CD4-positive, alpha-beta T cell treated with Interleukin-6 for 4 hours (primary cell): ENCODE measurements around the gene EHMT1.
"Not testable (repeated sequence)": the region's sequence is repeated elsewhere in the genome, so short reads cannot be mapped to it uniquely, and the experiment has no call there.

Experiments
- DNase-seq: peaks from one replicate; pipeline ENCODE4 v3.0.0-alpha.2; 2020; ENCODE audit warnings: mixed read lengths

The EHMT1 gene

GRCh38 chr9:137590469-137591383, 28.1 kb upstream of the EHMT1 start, which contains the start of gene ZMYND19:
ZMYND19 (minus strand) TSS chr9:137590512; CDS start chr9:137590263, 249 bp downstream.
- peak; percentile 93 for DNase-seq

- DNase-seq, result no peak
Observed at GRCh38 chr9:137592767-137593166, 26.0 kb upstream of the EHMT1 start.

DNA sequence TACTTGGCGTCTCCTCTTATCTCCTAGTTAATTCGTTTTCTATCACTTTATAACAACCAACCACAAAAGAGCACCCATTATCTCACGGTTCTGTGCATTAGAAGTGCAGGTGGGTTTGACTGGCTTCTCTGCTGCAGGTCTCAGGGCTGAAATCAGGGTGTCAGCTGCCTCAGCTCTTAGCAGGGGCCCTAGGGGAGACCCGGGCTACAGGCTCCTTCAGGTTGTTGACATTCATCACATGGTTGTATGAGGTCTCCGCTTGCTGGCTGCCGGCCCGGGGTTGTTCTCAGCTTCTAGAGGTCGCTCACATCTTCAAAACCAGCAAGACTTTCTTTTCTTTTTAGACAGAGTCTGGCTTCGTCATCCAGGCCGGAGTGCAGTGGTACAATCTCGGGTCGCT, 25.6 kb upstream of the EHMT1 start:
- no peak for DNase-seq

DNA sequence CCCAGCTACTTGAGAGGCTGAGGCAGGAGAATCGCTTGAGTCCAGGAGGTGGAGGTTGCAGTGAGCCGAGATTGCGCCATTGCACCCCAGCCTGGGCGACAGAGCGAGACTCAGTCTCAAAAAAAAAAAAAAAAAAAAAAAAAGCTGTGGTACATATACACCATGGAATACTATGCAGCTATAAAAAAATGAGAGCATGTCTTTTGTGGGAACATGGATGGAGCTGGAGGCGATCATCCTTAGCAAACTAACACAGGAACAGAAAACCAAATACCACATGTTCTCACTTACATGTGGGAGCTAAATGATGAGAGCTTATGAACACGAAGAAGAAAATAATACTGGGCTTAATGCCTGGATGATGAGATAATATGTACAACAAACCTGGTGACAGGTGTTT, 22.2 kb upstream of the EHMT1 start:
- not testable (repeated sequence) for DNase-seq

- no peak for DNase-seq
Observed at GRCh38 chr9:137598943-137599342, 19.9 kb upstream of the EHMT1 start.

- DNase-seq, result no peak
Observed at GRCh38 chr9:137602661-137603060, 16.1 kb upstream of the EHMT1 start.

DNA sequence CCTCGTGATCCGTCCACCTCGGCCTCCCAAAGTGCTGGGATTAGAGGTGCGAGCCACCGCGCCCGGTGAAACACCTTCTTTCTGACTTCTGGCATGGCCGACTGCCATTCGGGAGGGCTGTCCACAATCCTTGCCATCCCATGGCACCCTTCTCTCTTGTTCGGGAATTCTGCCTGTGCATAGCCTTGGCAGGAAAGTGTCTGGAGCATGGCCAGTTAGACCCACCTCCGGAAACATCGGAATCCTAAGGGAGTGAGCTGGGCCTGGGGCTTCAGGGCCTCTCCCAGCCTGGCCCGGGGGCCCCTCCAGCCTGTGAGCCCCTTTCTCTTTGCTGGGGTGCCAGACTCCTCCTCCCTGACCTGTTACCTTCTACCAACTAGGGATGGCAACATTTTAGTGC, 14.9 kb upstream of the EHMT1 start:
- DNase-seq, result no peak

DNA sequence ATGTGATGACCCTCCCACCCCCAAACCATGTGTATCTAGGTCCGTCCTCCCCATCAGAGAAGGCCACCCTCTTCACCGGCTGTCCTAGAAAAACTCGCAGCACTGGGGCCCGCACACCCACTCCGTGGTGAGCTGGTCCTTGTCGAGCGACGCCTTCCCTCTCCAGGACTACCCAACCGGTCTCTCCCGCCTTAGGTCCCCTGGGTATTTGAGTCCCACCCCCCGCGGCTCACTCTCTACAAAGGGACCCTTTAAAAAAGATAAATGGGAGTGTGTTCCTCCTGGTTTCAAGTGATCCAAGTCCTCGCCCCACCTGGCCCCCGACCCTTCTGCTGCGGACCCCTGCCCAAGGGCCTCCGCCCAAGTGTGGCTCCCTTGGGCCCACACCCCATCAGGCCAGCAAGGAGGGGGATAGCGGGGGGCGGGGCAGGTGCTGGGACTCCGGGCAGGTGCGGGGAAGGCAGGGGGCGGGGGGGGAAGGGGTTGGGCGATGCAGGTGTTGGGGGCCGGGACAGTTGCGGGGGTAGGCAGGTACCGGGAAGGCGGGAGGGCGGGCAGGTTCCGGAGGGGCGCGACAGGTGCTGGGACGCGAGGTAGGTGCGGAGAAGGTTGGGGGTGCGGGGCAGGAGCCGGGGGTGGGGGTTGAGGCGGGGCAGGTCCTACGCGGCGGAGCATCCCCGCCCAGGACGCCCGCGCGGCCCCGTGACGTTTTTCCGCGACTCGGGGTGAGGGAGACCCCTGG, 14.3 kb upstream of the EHMT1 start:
- no peak for DNase-seq

DNA sequence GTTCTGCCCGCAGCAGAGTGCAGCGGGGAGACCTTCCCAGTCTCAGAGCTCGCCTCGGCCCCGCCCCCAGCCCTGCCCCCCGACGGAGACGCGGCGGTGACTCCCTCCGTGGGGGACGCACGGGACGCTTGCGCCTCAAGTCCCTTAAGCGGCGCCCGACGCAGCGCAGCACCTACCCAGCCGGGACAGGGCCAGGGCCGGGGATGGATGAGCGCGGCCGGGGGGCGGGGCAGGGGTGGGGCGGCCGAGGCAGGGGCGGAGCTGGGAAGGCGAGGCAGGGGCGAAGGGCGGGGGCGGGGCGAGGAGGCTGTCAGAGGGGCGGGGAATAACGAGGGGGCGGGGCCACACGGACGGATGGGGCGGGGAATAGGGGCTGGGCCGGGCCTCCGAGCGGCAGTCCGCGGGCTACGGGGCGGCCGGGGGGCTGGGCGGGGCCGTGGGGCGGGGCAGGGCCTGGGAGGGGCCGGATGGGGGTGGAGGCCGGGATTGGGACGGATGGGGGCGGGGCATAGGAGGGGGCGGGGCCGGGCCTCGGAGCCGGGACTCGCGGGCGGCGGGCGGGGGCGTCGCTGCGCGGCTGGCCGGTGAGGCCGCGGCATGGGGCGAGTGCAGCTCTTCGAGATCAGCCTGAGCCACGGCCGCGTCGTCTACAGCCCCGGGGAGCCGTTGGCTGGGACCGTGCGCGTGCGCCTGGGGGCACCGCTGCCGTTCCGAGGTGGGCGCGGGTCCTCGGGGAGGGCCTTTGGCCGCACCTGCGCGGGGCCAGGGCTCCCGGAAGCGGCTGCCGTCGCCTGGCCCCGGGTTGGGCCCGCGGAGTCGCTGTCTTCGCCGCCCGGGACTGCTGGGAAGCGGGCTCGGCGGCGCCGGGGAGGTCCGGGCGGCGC, 13.4 kb upstream of the EHMT1 start, which contains the start of gene ARRDC1:
TSS of gene ARRDC1 (plus strand) at position 566 of the 884 bp plus-strand sequence. CDS start at position 598, 32 bp downstream.
- peak; percentile 98 for DNase-seq

GRCh38 chr9:137606005-137606621, 12.7 kb upstream of the EHMT1 start:
- DNase-seq, result no peak

GRCh38 chr9:137606734-137607138, 12.1 kb upstream of the EHMT1 start:
- DNase-seq, result no peak

GRCh38 chr9:137607141-137607857, 11.5 kb upstream of the EHMT1 start:
- no peak for DNase-seq

GRCh38 chr9:137610944-137611343, 7.9 kb upstream of the EHMT1 start:
- no peak for DNase-seq

DNA sequence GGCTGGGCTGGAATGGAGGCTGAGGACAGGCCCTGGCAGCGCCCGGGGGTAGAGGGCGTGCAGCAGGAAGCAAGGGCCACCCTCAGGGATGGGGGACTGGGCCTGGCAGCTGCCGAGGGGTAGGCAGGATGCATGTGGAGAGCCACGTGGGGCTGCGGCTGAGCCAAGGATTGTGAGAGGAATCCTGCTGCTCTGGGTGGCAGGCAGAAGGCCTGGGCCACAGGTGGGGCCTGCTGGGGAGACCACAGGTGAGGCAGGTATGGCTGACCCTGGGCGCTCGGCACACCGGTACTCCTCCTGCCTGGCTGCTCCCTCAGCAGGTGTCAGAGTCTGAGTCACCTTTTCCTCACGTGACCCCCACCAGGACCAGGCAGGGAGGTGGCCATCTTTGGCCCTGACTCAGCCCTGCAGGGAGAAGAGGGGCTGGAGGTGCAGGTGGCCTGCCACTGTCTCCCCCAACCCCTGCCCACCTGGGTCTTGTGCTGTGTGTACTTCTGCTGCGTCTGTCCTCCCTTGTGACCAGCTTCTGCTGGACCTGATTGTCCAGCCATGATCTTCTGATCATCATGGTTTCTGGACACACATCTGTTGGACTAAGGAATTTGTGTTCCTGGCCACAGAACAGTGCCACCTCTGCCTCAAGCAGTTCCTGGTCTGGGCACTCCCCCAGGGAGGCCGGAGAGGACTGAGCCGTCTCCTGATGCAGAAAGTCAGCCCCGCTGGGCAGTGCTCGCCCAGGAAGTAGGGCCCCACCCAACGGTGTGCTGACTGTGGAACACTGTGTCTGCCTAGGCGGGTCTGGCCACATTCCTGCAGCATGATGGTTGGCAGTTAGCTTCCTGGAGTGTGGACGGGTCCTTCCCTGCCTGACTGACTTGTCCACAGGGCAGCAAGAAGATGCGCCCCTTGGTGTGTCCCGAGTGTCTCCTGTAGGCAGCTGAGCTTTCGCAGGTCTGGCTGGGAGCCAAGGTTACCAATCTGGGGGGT, 6.9 kb upstream of the EHMT1 start:
- DNase-seq, result peak; percentile 55

DNA sequence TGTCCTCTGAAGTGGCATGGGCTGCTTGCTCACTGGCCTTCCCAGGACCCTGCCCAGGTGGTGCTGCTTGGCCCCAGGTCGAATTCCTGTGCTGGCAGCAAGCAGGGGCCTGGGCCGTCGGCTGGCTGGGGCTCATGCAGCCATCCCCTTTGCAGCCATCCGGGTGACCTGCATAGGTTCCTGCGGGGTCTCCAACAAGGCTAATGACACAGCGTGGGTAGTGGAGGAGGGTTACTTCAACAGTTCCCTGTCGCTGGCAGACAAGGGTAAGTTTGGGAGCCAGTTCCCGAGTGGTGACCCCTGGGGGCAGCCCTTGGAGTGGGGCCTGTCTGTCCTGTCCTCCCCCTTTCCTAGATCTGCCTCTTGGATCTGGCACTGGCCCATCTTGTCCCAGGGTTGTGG, 6.1 kb upstream of the EHMT1 start:
- DNase-seq, result no peak

- DNase-seq, result no peak
Observed at GRCh38 chr9:137613259-137613658, 5.5 kb upstream of the EHMT1 start.

- no peak for DNase-seq
Observed at GRCh38 chr9:137613738-137614523, 4.9 kb upstream of the EHMT1 start.

DNA sequence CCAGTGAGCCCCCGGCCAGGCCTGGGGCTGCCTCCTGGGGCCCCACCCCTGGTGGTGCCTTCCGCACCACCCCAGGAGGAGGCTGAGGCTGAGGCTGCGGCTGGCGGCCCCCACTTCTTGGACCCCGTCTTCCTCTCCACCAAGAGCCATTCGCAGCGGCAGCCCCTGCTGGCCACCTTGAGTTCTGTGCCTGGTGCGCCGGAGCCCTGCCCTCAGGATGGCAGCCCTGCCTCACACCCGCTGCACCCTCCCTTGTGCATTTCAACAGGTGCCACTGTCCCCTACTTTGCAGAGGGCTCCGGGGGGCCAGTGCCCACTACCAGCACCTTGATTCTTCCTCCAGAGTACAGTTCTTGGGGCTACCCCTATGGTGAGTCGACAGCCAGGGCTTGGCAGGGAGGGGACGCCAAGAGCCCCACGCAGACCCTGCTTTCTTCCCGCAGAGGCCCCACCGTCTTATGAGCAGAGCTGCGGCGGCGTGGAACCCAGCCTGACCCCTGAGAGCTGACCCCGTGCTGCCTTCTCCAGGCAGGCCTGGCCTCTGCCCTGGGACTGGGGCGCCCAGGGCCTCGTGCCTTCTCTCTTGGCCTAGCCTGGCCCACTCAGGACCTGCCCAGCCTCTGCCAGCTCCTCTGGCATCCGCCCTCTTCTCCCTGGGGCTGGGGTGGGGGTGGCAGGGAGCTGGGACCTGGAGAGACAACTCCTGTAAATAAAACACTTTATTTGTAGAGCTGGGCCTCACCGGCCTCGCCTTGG, 4.0 kb upstream of the EHMT1 start:
- DNase-seq, result no peak
